Right renal pelvis (tissue), 4 donors: ENCODE results near the gene OR1D5. TPM values are rescaled to one million over a fixed set of nuclear protein-coding genes. Genes with fewer than 3 reads are reported as not detected.
"Not testable (repeated sequence)": the region's sequence is repeated elsewhere in the genome, so short reads cannot be mapped to it uniquely, and the experiment has no call there.

Experiments
- DNase-seq, 4 donors: peaks; one replicate each; pipeline ENCODE4 v3.0.0-alpha.2; 2013; ENCODE audit warnings: low read depth in 4 of 4, low spot score in 3 of 4, missing footprints in 1 of 4
- polyA plus RNA-seq, 4 donors: library from polyadenylated mRNA; unstranded; fragments of 120-200 nt; gene quantifications; one replicate each; pipeline ENCODE4 v1.2.1, GENCODE V29; 2013; ENCODE audit not compliant: insufficient read length in 4 of 4

The OR1D5 gene
- polyA plus RNA-seq, 4 donors, result not detected

- no peak for DNase-seq
Observed at GRCh38 chr17:3032258-3033247, 30.9 kb downstream of the OR1D5 start.

DNA sequence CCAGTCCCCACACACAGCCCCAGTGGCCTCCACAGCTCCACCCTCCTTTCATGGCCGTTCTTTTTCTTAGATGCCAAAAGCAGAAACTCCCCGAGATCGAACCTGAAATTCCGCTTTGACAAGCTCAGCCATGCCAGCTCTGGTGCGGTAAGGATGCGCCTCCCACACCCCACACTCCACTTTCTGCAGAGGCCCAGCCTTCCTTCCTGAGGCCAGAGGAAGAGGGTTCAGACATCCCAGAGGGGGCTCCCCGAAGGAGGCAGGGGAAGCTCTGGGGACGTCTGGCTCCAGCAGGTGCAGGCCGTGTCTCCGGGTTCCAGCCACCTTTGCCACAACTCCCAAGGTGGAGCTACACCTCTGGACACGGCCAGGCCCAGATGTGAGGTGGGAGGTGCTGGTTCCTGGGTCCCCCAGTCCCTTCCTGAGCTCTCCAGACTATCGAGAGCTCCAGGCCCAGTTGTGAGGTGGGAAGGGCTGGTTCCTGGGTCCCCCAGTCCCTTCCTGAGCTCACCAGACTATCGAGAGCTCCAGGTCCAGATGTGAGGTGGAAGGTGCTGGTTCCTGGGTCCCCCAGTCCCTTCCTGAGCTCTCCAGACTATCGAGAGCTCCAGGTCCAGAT lies 32.4 kb downstream of the OR1D5 start:
- not testable (repeated sequence) for DNase-seq

DNA sequence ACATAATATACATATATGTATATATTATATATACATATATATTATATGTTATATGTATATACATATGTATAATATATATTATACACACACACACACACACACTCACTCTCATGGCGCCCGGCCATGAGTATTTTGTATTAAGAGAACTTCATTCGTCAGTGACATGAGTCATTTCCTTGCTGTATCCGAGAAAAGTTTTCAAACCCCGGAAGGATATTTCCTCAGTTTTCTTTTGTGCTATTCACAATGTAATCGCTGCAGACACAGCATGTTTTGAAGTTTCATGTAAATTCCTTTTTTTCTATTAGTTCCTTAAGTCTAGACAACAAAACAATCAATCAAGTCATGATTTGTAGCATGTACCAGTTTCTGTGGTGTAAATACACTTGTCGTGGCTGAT lies 33.3 kb downstream of the OR1D5 start:
- no peak for DNase-seq

DNA sequence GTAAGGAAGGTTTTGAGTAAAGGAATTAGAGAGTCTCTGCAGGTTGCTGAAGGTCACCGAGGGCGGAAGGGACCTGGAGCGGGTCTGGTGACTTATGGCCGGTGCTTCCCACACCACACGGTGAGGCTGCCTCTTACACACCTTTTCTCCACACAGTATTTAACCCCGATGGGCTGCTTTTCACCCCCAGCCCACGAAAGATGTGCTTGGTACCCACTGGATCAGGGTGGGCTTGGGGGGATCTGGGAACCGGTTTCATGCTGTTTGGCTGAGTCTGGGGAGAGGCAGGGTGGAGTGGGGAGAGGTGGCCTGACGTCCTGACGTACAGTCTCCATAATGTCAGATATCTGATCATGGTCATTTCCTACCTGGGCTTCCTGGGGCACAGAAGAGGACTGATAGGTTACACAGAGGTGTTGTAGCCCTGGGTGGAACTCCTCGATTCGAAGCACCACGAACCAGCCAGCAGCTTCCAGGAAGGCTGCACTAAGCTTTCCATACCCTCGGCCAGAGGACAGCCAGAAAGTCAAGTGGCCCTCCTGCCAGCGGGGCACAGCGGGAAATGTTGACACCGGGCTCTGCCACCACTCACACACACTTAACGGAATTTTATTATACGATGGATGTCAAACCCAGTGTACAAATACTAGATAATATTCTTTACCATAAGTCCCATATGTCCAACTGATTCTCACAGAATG lies 34.0 kb downstream of the OR1D5 start:
- no peak for DNase-seq

DNA sequence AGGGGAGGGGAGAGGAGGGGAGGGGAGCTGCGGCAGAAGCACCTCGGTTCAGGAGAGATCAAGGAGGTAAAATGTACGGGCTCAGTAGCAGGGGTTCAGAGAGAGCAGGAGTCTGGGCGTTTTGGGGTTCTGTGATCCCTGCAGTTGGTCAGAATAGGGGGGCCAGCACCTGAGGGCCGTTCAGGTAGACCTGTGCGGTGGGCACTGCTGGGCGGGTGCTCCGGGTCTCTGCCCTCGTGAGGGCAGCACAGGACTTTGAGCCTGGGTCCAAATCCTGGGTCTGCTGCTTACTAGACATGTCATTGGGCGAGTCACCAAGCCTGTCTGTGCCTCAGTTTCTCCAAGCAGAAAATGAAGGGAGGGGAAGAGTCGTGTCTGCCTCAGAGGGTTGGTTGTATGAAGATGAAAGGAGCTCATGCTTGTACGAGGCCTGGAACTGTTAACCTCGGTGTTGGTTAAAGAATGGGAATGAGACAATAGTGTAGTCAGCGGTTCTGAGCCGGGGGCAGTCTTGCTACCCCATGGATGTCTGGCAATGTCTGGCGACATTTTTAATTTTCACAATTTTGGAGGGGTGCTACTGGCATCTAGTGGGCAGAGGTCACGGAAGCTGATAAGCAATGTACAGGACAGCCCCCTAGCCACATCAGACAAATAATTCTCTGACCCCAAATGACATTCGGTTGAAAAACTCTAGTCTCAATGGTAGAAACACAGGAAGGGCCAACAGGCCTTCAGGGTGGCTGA lies 35.4 kb downstream of the OR1D5 start:
- no peak for DNase-seq

DNA sequence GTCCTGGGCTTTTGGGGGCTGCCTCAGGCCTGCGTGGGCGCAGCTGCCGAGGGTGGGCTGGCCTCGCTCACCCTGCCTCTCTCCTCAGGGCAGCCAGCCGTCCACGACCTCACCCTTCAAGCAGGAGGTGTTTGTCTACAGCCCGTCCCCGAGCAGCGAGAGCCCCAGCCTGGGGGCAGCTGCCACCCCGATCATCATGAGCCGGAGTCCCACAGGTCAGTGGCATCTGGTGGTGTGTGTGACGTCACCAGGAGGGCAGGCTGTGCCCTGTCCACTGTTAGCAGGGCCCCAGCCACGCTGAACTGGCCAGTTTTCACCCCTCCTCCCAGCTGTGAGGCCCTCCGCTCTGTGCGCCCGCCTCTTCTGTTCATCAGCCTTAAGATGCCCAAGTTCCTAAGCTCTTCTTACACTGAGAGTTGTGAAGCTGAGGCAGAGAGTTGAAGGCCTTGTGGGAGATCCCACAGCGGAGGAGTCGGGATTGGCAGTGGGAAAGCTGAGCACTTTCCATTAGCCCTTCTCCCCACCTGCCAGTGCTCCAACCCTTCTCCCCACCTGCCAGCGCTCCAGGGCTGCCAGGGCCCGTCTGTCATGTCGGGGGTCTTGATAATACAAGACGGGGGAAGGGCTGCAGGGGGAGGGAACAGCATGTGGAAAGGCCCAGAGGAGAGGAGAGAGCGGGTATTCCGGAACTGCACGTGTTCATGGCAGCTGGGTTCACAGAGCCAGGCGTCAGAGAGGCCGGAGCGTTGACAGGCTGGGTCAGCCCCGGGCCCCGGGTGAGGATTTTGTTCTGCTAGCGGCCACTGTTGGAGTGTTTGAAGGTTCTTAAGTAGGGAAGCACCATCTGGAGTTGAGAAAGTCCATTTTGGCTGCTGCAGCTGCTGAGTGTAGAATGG lies 36.3 kb downstream of the OR1D5 start:
- no peak for DNase-seq

GRCh38 chr17:3026125-3026855 lies 37.1 kb downstream of the OR1D5 start:
- DNase-seq, result no peak

DNA sequence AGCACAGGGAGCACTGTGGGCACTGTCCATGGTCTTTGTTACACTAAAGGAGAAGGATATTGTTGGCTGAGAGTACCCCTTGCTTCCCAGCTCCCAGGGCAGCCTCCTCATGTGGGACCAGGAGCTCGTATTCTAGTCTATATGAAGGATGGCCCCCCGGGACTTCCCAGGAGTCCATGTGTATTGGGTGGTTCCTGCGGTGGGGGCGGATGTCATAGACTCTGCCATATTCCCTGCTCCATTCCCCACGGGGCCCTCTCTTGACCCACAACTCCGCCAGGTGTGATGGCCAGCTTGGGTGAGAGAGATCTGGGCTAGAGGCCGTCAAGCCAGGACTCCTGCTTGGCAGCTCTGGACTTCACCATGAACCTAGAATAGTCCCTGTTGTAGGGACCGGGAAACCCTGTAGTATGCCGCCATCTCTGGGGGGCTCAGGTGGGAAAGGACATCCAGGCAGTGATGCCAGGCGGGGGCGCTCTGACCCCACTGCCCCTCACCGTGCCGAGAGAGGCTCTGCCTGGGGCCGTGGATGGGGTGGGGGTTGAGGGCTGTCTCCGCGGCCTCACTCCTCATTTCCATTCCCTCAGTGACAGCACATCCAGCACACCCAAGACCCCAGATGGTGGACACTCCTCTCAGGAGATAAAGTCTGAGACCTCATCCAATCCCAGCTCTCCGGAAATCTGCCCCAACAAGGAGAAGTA lies 37.8 kb downstream of the OR1D5 start:
- DNase-seq, result no peak

DNA sequence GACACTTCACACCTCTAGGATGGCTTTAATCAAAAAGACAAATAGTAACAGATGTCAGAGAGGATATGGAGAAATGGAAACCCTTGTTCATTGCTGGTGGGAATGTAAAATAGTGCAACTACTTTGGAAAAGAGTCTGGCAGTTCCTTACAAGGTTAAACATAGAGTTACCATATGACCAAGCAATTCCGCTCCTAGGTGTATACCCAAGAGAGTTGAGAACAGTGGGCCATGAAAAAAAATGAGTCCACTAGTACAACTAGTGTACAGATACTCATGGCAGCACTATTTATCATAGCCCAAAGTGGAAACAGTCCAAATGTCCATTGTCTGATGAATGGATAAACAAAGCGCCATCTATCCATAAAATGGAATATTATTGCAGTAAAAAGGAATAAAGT lies 39.1 kb downstream of the OR1D5 start:
- no peak for DNase-seq

GRCh38 chr17:3022197-3022596 lies 41.2 kb downstream of the OR1D5 start:
- DNase-seq, result no peak

- DNase-seq, result no peak
Observed at GRCh38 chr17:3020381-3020780, 43.0 kb downstream of the OR1D5 start.

- DNase-seq, result no peak
Observed at GRCh38 chr17:3019761-3020160, 43.6 kb downstream of the OR1D5 start.

DNA sequence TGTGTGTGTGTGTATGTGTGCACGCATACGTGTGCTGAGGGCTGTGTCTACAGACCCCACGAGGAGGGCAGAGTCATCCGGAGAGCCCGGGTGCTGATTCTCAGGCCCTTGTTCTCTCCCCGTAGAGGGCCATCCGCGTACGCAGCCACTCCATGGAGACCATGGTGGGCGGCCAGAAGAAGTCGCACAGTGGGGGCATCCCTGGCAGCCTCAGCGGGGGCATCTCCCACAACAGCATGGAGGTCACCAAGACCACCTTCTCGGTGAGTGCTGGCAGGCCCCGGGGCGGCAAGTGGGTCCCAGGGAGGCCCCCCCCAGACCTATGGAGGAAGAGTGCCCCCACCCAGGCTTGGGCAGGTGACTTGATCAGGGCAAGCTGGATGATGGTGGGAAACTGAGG lies 45.5 kb downstream of the OR1D5 start:
- no peak for DNase-seq

GRCh38 chr17:3015890-3016289 lies 47.5 kb downstream of the OR1D5 start:
- DNase-seq, result no peak

DNA sequence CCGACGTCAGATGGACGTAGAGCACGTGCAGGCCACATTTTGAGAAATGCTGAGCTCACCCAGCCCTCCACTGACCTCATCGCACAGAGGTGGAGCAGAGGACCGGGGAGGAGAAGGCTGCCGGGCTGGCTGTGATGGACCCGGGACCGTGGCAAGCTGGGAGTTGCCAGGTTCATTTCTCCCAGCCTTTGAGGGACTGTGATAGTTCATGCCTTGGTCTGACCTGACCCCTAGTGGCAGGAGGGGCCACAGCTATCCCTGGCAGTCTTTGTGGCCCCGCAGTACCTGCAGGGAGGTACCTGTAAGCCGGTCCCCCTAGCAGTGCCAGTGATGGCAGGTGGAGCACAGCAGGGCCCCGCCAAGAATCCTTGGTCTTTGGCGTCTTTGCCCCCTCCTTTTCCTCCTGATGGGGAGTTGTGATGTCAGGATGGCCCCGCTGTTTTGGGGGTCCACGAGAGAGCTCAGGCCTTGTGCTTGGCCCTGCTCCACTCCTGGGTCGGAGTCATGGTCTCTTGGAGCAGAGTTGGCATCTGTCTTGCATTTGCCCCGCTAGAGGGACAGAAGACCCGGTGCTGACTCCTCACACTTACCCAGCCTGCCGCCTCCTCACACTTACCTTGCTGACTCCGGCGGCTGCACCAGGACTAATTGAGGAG lies 50.4 kb downstream of the OR1D5 start:
- no peak for DNase-seq
